C4-2B (cell line): ENCODE measurements around the gene PAXX.

Source experiments
- CTCF ChIP-seq: fragments of 450-650 bp; conservative IDR thresholded peaks from 2 replicates; pipeline ENCODE4 v1.5.1; 2017; ENCODE audit warnings: mild to moderate bottlenecking
- ZFX ChIP-seq: fragments of 450-650 bp; IDR thresholded peaks from 2 replicates; pipeline ENCODE4 v1.6.1; 2017

- no peak for TF ChIP-seq CTCF
- no peak for TF ChIP-seq ZFX
Observed at GRCh38 chr9:136958473-136958872, 33.7 kb upstream of the PAXX start.
